ENCODE results near the gene ITGA1.
"Not testable (repeated sequence)": the region's sequence is repeated elsewhere in the genome, so short reads cannot be mapped to it uniquely, and the experiment has no call there.

Gene ITGA1

DNA sequence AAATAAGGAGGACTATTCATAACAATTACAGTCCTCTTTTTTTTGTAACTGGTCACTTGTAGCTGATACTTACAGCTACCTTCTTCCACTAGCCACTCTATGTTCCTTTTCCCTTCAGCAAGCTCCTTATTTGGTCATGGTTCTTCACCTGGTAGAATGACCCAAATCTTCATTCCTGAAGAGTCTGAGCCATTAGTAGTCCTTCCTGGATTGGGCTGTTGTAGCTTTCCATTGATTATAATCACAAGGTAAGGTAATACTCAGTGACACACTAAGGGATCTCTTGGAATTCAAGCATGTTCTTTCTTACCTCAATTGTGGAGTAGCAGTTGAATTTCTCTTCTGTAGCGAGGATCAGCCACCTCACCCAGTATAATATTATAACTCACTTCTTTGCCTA lies 175.9 kb downstream of the ITGA1 start:
- TF ChIP-seq EZH2 (optimal IDR thresholded peaks at IDR 0.05; ENCODE audit: low read depth, low read length) (no peak), EZH2phosphoT487 (IDR thresholded peaks at IDR 0.05; ENCODE audit: low read length) (no peak)
- TF ChIP-seq, protein P1, sequence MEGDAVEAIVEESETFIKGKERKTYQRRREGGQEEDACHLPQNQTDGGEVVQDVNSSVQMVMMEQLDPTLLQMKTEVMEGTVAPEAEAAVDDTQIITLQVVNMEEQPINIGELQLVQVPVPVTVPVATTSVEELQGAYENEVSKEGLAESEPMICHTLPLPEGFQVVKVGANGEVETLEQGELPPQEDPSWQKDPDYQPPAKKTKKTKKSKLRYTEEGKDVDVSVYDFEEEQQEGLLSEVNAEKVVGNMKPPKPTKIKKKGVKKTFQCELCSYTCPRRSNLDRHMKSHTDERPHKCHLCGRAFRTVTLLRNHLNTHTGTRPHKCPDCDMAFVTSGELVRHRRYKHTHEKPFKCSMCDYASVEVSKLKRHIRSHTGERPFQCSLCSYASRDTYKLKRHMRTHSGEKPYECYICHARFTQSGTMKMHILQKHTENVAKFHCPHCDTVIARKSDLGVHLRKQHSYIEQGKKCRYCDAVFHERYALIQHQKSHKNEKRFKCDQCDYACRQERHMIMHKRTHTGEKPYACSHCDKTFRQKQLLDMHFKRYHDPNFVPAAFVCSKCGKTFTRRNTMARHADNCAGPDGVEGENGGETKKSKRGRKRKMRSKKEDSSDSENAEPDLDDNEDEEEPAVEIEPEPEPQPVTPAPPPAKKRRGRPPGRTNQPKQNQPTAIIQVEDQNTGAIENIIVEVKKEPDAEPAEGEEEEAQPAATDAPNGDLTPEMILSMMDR (IDR thresholded peaks at IDR 0.05; ENCODE audit: low read length), result no peak
- Histone ChIP-seq H3K36me3 (replicated peaks; ENCODE audit: insufficient read depth, low read length) (no peaks in the 10 kb centered on the region), H3K79me2 (ENCODE audit: low read length) (no peaks in the 10 kb centered on the region), H3F3A (ENCODE audit: insufficient read depth, low read length) (no peaks in the 10 kb centered on the region), H3K9ac (ENCODE audit: low read length) (no peak overlapping the region), H4K20me1 (ENCODE audit: insufficient read depth, low read length) (no peaks in the 10 kb centered on the region), H3K27me3 (replicated peaks; ENCODE audit: insufficient read depth, low read length) (no peaks in the 10 kb centered on the region), H3K4me1 (ENCODE audit: low read length) (no peaks in the 10 kb centered on the region), H3K9me2 (replicated peaks; ENCODE audit: insufficient read depth, low read length) (no peaks in the 10 kb centered on the region), H3K4me3 (ENCODE audit: low read length) (no peak overlapping the region), H3K4me2 (ENCODE audit: low read depth, low read length) (no peak overlapping the region), H2AFZ (ENCODE audit: low read length) (no peak overlapping the region), H3K9me3 (replicated peaks; ENCODE audit: insufficient read depth, low read length) (no peaks in the 10 kb centered on the region), H3K27ac (ENCODE audit: low read length) (no peak overlapping the region)
- no peak for DNase-seq

GRCh38 chr5:52964138-52964537 lies 176.4 kb downstream of the ITGA1 start:
- no peak overlapping the region for H3K4me3 ChIP-seq (ENCODE audit: low read length)
- H3K9ac ChIP-seq (ENCODE audit: low read length), result no peak overlapping the region
- no peaks in the 10 kb centered on the region for H3K9me3 ChIP-seq (replicated peaks; ENCODE audit: insufficient read depth, low read length)
- no peak overlapping the region for H2AFZ ChIP-seq (ENCODE audit: low read length)
- H3K4me2 ChIP-seq (ENCODE audit: low read depth, low read length), result no peak overlapping the region
- no peaks in the 10 kb centered on the region for H3K4me1 ChIP-seq (ENCODE audit: low read length)
- H3K9me2 ChIP-seq (replicated peaks; ENCODE audit: insufficient read depth, low read length), result no peaks in the 10 kb centered on the region
- H3K79me2 ChIP-seq (ENCODE audit: low read length), result no peaks in the 10 kb centered on the region
- H3K27me3 ChIP-seq (replicated peaks; ENCODE audit: insufficient read depth, low read length), result no peaks in the 10 kb centered on the region
- no peaks in the 10 kb centered on the region for H3F3A ChIP-seq (ENCODE audit: insufficient read depth, low read length)
- no peak for DNase-seq
- no peaks in the 10 kb centered on the region for H4K20me1 ChIP-seq (ENCODE audit: insufficient read depth, low read length)
- H3K27ac ChIP-seq (ENCODE audit: low read length), result no peak overlapping the region
- H3K36me3 ChIP-seq (replicated peaks; ENCODE audit: insufficient read depth, low read length), result no peaks in the 10 kb centered on the region
- TF ChIP-seq EZH2 (optimal IDR thresholded peaks at IDR 0.05; ENCODE audit: low read depth, low read length), result no peak
- TF ChIP-seq, protein P1 (IDR thresholded peaks at IDR 0.05; ENCODE audit: low read length), result no peak
- no peak for TF ChIP-seq EZH2phosphoT487 (IDR thresholded peaks at IDR 0.05; ENCODE audit: low read length)

DNA sequence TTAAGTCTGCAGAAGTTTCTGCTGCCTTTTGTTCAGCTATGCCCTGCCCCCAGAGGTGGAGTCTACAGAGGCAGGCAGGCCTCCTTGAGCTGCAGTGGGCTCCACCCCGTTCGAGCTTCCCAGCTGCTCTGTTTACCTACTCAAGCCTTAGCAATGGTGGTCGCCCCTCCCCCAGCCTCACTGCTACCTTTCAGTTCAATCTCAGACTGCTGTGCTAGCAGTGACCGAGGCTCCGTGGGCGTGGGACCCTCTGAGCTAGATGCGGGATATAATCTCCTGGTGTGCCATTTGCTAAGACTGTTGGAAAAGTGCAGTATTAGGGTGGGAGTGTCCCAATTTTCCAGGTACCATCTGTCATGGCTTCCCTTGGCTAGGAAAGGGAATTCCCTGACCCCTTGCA lies 188.4 kb downstream of the ITGA1 start:
- not testable (repeated sequence) for H3K36me3 ChIP-seq (replicated peaks; ENCODE audit: insufficient read depth, low read length); H3K4me3 ChIP-seq (ENCODE audit: low read length)

GRCh38 chr5:52977264-52977897 lies 189.7 kb downstream of the ITGA1 start:
- Histone ChIP-seq H3K4me3 (ENCODE audit: low read length) (no peak overlapping the region), H3K27ac (ENCODE audit: low read length) (no peak overlapping the region), H3K79me2 (ENCODE audit: low read length) (no peaks in the 10 kb centered on the region), H3K4me1 (ENCODE audit: low read length) (no peaks in the 10 kb centered on the region), H3K27me3 (replicated peaks; ENCODE audit: insufficient read depth, low read length) (no peaks in the 10 kb centered on the region), H3K4me2 (ENCODE audit: low read depth, low read length) (no peak overlapping the region), H2AFZ (ENCODE audit: low read length) (no peak overlapping the region), H3K36me3 (replicated peaks; ENCODE audit: insufficient read depth, low read length) (no peaks in the 10 kb centered on the region), H3K9me2 (replicated peaks; ENCODE audit: insufficient read depth, low read length) (no peaks in the 10 kb centered on the region), H3K9me3 (replicated peaks; ENCODE audit: insufficient read depth, low read length) (no peaks in the 10 kb centered on the region), H3K9ac (ENCODE audit: low read length) (no peak overlapping the region), H4K20me1 (ENCODE audit: insufficient read depth, low read length) (no peaks in the 10 kb centered on the region), H3F3A (ENCODE audit: insufficient read depth, low read length) (no peaks in the 10 kb centered on the region)
- TF ChIP-seq EZH2phosphoT487 (IDR thresholded peaks at IDR 0.05; ENCODE audit: low read length), result no peak
- TF ChIP-seq EZH2 (optimal IDR thresholded peaks at IDR 0.05; ENCODE audit: low read depth, low read length), result no peak
- TF ChIP-seq, protein P1 (IDR thresholded peaks at IDR 0.05; ENCODE audit: low read length), result no peak
- DNase-seq, result no peak

More for the DNA sequence above, 188.4 kb downstream of the ITGA1 start:
- H2AFZ ChIP-seq (ENCODE audit: low read length); H3K79me2 ChIP-seq (ENCODE audit: low read length); DNase-seq; H3K9me2 ChIP-seq (replicated peaks; ENCODE audit: insufficient read depth, low read length); H3K4me2 ChIP-seq (ENCODE audit: low read depth, low read length); H3K27me3 ChIP-seq (replicated peaks; ENCODE audit: insufficient read depth, low read length); H3F3A ChIP-seq (ENCODE audit: insufficient read depth, low read length); H3K4me1 ChIP-seq (ENCODE audit: low read length); H4K20me1 ChIP-seq (ENCODE audit: insufficient read depth, low read length); H3K27ac ChIP-seq (ENCODE audit: low read length); H3K9me3 ChIP-seq (replicated peaks; ENCODE audit: insufficient read depth, low read length); H3K9ac ChIP-seq (ENCODE audit: low read length): not testable (repeated sequence)
